Measurements from ENCODE around the gene KCNJ15.

KCNJ15 gene

DNA sequence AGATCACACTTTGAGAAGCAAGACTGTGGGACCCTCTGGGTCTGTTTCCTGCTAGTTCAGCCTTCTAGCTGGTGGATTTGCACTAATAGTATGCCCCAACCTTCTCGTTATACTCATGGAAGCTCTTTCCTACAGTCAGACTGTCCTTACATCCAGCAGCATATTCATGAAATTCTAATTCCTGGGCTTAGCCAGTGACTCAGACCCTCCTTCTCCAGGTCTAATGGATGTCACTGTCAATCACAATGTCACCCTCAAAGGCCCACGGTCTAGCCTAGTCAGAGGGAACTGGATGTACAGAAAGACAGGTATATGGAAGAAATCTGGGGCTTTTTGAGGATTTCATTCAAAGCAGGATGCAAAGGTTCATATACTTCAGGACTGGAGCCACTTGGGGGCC is 72.4 kb downstream of the KCNJ15 start:
- DNase-seq: no peak

GRCh38 chr21:38330666-38331065 is 73.9 kb downstream of the KCNJ15 start:
- DNase-seq: no peak

DNA sequence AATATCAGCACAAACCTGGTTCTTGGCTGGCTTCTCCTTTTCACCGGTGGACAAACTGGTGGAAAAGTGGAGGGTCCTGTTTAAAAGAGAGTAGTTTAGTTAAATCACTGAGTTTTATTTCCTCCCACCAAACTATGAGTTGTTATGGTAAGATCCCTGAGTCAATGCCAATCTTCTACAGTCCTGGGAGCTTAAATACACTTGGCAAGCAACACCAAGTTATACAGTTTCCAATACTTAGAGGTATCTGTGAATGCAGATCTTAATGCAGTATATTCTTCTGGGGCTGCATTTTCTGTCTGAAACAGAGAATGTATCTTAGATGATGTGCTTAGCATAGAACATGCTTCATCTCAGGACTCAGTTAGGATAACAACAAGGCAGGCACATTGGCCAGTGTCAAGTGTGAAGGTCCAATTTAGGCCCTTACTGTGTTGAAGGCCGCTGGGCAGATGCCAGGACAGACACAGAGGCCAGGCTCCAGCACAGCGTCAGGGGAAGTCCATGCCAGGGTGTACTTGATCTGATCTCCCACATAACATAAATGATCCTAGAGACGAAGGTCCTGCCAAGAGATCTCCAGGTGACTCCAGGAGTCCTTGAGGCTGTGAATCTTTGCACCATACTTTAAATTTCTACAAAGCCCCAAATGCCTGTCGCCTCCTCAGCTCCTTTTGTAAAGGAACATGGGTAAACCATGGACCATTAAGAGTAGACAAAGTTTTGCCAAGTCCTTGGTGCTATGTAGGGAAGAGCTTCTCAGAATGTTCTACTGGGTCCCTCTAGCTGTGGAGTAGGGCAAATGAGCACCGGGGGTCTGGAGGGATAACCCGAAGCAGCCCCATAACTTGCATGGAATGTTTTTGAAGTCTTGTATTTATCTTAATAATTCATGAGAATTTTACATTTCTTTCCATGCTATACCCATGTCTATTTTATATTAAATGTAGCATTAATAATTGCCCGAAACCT is 76.8 kb downstream of the KCNJ15 start:
- DNase-seq: no peak

- DNase-seq: no peak
Measured at GRCh38 chr21:38334866-38335265, 78.1 kb downstream of the KCNJ15 start.

GRCh38 chr21:38337793-38338192 is 81.0 kb downstream of the KCNJ15 start:
- DNase-seq: no peak

DNA sequence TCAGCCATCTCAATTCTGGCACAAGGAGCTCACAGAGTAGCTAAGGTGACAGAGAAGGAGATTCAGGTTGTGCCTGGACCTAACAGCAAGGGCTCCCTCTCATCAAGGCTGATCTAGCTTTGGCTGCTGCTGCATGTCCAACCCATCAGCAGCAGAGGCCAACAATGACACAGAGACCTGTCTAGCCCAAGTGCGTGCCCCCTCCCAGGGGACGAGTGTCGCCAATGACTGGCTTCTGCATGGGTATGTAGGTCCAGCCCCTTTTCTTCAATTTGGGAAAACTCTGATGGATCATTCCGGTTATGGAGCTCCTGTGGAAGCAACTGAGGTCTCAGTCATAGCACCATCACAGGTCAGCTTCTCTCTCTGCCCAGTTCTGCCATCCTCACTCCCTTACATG is 83.3 kb downstream of the KCNJ15 start:
- DNase-seq: no peak

DNA sequence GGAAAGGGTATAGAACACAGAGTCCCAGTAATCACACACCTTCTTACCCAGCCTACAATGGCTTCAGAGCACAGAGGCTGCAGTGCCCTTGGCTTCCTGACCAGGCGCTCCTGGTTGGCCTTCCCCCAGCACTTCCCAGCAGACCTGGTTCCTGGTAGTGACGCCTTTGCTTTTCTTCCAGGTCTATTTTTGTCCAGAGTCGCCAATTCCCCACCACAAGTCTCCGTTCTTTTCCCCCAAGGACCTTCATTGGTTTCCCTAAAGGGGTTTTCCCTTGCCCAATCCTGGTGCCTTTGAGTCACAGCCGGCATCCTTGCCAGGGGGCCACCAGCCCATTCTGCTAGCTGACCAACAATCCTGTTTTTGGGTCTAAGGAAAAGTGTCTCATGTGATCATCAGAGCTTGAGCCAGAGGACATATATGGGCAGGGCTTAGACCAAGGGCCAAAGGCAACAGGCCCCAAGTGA is 84.8 kb downstream of the KCNJ15 start:
- no peak for DNase-seq

DNA sequence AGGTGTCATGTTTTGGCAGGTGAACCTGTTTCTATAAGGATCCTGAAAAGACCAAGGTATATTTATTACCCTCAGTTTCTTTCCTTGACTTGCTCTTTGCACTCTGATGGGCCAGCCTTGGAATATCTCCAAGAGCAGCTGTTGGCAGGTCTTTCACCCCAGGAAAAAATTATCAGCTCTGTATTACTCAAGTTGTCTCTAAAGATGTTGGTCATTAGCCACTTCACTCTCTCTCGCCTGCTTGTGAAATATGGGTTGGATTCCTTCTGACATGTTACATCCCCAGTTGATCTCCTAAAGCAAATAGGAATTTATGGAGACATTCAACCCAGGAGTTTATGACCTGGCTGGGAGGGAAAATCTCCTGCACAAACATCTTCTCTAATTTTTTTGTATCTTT is 85.9 kb downstream of the KCNJ15 start:
- no peak for DNase-seq

GRCh38 chr21:38343691-38344090 is 86.9 kb downstream of the KCNJ15 start:
- DNase-seq: no peak

GRCh38 chr21:38346286-38346685 is 89.5 kb downstream of the KCNJ15 start:
- no peak for DNase-seq

GRCh38 chr21:38349111-38349746 is 92.4 kb downstream of the KCNJ15 start:
- no peak for DNase-seq

GRCh38 chr21:38349977-38350376 is 93.2 kb downstream of the KCNJ15 start:
- DNase-seq: no peak

GRCh38 chr21:38350684-38351083 is 93.9 kb downstream of the KCNJ15 start:
- no peak for DNase-seq

- DNase-seq: no peak
Measured at GRCh38 chr21:38351176-38351959, 94.6 kb downstream of the KCNJ15 start.

DNA sequence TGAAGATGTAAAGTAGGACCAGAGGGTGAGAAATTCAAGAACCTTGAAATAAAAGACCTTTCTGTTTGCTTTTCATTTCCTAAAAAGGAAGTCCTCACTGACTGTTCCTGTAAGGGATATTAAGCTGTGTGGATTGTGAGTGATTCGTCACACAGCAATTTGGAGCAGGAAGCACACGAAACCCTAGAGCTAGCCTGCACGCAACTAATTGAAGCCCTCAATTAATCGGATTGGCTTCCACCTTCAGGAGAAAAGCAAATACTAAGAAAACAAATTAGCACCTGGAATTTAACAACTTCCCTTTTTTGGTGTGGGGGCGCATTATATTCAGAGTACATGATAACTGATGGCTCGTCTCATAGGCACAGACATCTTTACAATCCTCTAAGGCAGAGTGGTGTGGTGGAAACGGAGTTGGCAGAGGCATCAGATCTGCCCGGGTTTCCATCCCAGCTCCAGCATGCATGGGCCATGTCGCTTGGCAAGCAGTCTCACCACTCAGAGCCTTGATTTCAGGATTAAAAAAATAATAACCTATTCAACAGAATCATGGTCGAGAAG is 95.2 kb downstream of the KCNJ15 start:
- no peak for DNase-seq

DNA sequence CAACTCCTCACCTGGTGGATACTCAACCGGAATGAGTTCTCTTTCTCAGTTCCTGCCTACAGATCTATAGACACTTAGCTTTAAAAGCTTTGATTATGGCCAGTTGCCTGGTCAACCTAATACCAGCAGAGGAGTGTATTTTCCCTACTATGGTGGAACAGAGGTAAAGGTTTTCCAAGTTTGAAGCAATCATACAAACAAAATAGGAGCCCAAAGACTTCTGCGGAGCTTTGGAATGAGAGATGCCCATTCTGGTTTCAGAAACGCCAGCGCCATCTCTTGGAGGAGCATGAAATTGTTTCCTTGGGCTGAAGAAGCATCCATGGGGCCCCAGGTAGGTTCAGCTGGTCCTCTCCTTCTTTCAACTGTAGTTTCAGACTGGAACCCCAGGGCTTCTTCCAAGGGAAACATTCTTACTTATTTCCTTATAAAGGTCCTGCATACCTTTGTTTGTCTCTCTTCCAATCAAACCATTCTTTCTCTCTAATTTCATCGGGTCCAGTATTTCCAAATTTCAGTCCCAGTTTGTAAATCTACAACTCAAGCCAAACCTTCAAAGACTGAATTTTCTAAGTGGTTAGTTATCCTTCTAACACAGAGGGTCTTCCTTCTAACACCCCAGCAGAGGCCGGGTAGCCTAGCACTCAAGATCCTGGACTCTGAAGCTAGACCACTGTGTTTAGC is 95.9 kb downstream of the KCNJ15 start:
- no peak for DNase-seq

DNA sequence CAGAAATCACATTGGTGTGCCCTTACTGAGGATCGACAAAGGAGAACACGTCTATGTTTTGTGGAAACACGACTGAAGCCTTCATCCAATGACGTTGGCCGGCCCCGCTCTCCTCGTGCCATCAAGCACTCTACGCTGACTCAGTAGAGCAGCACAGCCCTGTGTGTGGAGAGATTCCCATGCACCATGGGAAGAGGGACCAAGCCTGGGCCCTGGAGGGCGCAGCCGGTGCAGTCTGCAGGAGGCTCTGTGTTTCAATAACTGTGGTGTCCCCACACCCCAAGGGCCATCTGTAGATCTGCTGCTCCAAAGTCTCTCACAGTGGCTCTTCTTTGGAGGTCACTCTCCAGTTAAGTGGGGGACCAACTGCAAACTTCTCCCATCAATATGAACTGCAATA is 97.4 kb downstream of the KCNJ15 start:
- DNase-seq: no peak

DNA sequence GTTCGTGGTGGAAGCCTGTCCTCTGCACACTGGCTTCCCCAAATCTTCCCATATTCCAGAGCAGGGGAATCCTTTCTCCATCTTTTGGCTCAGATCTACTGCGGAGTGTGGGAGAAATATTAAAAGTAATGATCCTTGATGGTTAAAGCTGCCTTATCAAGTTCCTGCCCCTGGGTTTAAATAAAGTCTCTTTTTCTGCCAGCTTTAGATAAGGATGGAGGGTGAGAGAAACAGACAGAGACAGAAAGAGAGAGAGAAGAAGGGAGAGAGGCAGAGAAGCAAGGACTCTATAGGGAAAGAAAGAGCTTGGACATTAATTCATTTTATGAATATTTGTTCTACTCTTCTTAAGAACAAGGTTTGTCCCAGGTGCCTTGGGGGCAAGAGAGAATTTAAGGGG is 98.0 kb downstream of the KCNJ15 start:
- no peak for DNase-seq

DNA sequence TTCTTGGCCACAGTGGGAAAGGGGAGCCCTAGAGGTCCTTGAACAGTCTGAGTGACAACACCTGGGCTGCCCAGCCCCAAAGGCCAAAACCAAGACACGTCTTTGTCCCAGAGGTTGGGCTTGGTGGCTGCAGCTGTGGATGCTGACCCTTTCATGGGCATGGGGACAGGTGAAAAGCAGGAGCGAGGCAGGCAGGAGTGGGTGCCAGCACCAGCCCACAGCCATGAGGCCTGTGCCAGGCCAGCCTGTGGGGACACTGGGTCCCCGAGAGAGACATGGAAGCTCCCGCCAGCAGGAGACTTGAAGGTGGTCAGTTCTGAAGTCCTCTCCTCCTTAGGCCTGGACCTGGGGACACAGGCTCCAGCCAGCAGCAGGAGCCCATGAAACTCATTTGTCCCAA is 98.6 kb downstream of the KCNJ15 start:
- no peak for DNase-seq

DNA sequence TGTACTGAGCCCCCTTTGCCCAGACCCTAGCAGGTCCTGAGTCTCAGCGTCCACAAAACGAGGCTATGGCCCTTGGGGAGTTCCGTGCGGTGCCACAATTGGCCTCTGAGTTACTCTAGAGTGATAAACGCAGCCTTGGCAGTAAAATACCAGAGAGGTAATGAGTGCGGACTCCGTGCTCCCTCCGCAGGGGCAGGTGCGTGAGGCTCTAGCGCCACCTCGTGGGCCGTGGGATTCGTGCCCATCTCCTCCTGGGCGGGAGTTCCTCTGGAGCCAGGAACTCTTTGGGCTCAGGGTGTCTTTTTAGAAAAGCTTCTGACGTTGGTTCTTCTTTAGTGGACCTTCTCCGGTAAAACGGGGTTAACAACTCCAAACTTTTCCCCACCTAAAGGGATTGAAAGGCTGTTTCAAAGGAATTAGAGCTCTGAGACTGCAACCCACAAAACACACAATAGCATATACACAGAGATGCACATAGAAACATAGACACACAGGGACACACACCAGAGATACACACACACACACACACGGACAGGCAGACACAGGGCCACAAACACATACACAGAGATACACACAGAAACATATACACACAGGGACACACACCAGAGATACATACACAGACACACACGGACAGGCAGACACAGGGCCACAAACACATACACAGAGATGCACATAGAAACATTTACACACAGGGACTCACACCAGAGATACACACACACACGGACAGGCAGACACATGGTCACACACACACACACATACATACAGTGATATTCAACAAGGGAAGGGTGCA is 99.4 kb downstream of the KCNJ15 start:
- peak; percentile 84 for DNase-seq

All from activated effector memory CD4-positive, alpha-beta T cell treated with anti-CD3 and anti-CD28 coated beads, Interleukin-2, amount 50 U/mL, for 16 hours (primary cell).